CD1c-positive myeloid dendritic cell (primary cell): ENCODE data around the gene NFATC2IP.
A peak's percentile ranks its signal among the peaks of the same experiment; 100 is the strongest.

Experiments used
- DNase-seq: peaks from one replicate; pipeline ENCODE4 v3.0.0-alpha.2; 2016; ENCODE audit errors: extremely low spot score

The NFATC2IP gene

DNA sequence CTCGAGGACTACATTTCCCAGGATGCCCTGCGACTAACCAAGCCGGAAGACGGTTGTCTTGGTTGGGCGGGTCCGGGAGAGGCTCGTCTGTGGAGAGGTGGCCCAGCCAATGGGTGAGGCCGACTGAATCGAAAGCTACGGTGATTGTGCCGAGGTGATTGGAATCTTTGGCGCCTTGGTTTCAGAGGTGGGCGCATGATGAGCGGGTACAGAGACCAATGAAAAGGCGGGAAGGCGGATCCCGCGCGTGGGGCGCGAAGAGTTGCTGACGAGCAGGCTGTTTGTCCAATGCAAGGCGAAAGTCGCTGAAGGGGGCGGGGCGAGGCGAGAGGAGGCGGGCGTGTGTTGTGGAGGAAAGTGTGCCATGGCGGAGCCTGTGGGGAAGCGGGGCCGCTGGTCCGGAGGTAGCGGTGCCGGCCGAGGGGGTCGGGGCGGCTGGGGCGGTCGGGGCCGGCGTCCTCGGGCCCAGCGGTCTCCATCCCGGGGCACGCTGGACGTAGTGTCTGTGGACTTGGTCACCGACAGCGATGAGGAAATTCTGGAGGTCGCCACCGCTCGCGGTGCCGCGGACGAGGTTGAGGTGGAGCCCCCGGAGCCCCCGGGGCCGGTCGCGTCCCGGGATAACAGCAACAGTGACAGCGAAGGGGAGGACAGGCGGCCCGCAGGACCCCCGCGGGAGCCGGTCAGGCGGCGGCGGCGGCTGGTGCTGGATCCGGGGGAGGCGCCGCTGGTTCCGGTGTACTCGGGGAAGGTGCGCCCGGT lies at the start of gene NFATC2IP:
Gene NFATC2IP (plus strand): TSS at position 290 of the 762 bp plus-strand sequence. CDS start 75 bp downstream, at position 365.
- peak; percentile 100 for DNase-seq

DNA sequence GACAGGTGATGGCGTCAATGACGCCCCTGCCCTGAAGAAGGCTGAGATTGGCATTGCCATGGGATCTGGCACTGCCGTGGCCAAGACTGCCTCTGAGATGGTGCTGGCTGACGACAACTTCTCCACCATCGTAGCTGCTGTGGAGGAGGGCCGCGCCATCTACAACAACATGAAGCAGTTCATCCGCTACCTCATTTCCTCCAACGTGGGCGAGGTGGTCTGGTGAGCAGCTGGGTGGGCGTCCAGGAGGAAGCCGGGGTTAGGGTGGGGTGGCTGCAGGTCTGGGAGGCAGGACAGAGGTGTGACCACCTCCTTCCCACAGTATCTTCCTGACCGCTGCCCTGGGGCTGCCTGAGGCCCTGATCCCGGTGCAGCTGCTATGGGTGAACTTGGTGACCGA lies 48.9 kb upstream of the NFATC2IP start:
- DNase-seq, result peak; percentile 3

DNA sequence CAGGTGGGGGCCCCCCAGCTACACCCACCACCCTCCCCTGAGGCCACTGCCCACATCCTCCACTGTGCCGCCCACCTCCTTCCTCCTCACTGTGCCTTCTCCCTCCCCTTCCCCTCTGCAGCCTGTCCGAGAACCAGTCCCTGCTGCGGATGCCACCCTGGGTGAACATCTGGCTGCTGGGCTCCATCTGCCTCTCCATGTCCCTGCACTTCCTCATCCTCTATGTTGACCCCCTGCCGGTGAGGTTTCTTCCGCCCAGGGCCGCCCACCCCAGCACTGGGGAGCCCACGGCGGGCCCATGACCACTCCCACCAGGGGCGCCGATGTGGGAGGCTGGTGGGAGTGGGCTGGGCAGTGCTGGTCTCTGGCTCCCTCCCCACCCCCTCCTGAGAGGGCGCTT lies 47.8 kb upstream of the NFATC2IP start:
- no peak for DNase-seq

DNA sequence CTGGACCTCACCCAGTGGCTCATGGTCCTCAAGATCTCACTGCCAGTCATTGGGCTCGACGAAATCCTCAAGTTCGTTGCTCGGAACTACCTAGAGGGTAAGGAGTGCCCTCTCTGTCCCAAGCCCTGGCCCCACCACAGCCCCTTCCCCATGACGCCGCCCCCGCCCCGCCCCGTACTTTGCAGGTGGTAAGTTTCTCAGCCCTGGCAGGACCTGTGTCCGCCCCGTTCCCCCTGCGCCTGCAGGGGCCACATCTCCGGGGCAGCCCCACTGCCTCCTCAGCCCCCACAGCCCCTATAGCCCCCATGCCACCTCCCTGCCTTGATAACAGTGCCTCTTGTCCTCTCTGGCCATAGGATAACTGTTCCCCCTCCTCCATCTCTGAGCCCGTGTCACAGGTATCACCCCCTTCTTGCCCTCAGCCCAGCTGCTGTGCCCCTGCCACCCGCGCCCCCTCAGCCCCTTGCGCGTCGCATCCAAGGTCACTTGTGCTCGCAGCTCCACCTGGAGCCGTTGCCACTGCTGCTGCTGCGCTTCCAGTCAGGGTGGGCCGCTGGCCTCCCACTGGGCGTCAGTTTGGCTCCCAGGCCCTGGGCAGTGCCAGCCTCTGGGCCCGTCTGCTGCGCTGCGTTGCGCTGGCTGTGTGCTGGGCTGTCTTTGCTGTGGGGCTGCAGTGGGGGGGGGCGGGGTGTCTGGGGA lies 47.2 kb upstream of the NFATC2IP start:
- no peak for DNase-seq

DNA sequence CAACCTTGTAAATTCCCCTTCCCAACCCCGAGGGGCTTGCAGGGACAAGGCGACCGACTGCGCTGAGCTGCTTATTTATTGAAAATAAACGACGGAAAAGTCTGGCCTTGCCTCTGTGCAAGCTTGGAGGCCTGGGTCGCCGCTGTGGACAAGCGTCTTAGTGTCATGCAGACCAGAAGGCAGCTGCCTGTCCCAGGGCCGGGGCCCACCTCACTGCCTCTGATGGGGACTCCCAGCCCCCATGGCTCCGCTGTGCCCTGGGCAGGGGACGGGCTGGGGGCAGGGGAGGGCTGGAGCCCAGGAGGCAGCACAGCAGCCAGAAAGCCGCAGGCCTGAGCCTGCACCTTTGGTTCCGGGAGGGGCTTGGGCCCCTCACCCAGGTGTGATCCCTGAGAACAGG lies 46.4 kb upstream of the NFATC2IP start:
- DNase-seq, result no peak

DNA sequence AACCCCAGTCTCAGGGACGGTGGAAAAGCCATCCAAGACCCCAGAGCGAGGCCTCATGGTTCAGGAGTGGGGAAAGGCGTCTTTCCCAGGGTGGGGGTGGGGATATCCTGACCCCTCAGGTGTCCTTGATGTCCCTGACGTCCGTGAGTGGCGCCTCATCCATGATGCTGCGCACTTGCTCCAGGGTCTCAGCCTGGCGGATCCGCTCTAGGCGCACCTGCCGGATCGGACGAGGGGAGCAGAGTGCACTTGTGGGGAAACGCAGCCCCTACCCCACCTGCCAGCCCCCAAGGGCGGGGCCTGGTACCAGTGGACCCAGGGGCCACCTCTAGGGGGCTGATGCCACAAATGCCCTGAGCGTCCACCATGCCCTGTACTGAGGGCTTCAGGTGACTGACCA lies 45.9 kb upstream of the NFATC2IP start:
- no peak for DNase-seq

DNA sequence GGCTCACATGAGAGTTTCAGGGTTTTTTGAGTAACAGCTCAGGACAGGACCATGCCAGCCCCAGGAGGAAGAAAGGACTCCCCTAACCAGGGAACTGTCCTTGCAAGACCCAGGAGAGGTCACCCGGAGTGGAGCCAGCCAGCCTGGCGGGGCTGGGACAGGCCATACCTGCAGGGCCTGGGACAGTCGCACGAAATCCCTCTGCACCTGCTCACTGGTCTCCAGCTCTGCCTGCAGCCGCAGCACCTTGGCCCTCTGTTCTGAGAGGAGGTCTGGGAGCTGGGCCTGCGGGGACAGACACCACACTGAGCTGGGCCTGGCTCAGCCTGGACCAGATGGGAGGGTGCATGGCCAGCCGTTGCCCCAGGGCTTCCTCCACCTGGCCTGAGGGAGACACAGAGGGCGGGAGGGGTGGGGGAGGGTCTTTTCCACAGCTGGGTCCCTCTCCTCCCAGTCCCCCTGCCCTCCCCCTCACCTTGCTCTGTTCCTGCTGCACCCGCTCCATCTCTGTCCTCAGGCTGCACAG lies 45.4 kb upstream of the NFATC2IP start:
- no peak for DNase-seq

DNA sequence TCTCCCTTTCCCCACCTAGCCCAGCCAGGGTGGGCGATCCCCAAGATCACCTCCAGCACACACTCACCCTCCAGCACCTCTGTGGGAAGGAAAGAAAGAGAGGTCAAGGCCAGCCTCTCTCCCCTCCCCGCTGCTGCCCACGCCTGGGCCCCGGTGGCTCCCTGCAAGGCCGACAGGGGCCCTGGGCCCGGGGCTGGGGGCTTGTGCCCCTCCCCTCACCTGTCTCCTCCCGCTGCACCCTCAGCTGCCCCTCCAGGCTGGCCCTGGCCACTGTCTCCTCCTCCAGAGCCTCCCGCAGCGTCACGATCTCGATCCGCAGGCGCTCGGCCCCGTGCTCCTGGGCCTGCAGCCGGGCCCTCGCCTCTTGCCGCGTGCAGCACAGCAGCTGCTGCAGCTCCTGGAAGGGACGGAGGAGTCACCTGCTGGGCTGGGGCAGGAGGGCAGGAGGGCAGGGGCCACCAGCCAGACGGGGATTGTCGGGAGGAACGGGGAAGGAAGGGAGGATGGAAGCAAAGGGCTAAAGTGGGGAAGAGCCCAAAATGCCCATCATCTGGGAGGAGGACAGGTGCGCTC lies 44.9 kb upstream of the NFATC2IP start:
- no peak for DNase-seq

DNA sequence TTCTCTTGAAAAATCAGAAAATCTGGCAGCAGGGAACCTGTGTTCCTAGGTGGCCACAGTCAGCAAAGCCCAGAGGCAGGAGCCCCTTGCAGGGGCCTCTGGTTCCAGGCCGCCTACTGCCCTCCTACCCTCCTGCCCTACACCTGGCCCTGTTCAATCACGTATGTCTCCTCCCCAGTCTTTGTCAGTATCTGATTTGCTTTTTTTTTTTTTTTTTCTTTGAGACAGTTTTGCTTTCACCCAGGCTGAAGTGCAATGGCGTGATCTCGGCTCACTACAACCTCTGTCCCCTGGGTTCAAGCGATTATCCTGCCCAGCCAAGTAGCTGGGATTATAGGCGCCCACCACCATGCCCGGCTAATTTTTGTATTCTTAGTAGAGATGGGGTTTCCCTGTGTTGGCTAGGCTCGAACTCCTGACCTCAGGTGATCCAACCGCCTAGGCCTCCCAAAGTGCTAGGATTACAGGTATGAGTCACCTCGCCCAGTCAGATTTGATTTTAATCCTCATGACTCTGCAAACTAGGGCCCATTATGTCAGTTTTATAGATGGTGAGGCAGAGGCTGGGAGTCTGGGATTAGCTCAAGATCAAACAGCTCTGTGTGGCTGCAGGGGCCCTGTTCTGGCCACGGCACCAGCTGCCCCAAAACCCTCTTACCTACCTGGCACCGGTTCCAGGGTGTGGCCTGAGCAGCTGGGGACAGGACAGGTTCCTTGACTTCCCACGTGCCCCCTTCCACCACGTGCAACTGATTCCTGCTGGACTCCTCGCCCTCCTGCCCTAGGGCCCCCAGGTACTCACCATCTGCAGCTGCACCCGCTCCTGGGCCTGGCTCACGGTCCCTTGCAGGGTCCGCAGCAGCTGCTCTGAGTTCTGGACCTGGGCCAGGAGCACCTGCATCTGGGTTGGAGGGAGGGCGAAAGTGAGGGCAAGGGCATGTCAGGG lies 40.4 kb upstream of the NFATC2IP start:
- DNase-seq, result no peak

DNA sequence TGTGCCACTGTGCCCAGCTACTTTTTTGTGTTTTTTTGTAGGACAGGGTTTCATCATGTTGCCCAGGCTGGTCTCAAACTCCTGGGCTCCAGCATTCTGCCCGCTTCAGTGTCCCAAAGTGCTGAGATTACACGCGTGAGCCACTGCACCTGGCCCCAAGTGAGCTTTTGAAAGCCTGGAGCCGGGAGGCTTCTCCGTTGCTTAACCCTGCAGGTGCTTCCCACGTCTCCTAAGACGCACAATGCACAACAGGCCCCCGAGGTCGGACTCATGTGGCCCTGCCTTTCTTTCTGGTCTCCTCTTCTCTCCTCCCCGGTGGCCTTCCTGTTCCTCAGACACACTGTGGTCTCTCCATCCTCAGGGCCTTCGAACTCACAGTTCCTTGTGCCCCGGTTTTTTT lies 38.2 kb upstream of the NFATC2IP start:
- DNase-seq, result no peak

DNA sequence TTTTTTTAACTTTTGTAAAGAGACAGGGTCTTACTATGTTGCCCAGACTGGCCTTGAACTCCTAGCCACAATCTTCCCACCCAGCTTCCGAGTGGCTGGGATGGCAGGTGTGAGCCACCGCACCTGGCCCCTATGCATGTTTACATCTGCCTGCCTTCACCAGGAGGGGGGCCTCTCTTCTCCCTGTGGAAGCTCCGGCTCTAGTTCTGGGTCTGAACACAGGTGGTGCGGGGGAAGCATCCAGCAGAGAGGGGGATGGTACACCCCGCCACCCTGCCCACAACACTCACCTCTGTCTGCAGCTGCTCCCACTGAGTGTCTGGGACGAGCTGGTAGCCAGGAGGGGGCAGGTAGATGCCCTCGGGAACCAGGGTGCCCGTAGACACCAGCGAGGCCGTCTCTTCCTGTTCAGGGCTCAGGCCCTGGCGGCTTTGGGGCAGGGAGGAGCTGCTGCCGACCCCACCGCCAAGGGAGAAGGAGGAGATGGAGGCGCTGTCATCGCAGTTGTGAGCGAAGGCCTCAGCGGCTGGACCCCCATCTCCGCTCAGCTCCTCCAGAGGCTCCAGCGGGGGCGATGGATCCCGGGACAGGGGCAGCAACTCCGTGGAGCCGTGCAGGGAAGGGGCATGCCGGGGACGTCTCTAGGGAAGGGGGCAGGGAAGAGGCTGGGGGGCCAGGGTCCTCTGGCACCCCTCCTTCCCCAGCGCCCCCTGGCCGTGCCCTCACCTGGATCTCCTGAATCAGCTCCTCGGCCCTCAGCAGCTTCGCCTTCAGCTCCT lies 36.6 kb upstream of the NFATC2IP start:
- DNase-seq, result no peak

DNA sequence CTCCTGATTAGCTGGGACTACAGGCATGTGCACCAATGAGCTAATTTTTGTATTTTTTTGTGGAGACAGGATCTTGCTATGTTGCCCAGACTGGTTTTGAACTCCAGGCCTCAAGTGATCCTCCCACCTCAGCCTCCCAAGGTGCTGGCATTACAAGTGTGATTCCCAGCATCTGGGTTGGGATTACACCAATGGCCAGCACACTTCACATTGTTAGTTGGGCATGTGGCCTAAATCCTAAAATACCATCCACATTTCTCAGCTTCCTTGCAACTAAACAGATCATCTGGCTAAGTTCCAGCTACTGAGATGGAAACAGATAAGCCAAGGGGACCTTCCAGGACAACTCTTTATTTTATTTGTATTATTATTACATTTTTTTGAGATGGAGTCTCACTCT lies 35.6 kb upstream of the NFATC2IP start:
- DNase-seq, result no peak

DNA sequence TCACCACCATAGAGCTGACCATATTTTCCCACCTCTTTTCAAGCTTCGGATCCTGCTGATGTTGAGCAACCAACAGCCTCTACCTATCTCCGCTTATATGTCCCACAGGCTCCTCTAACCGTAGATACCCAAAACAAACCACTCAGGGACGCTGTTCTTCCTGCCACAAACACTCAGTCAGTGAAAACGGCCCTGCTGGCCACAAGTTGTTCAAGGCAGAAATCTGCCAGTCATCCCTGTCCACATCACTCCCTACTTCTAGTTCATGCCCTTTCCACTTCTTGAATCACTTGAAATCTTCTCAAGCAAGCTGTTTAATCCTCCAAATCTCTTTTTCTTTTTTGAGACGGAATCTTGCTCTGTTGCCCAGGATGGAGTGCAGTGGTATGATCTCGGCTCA lies 33.6 kb upstream of the NFATC2IP start:
- DNase-seq, result no peak

DNA sequence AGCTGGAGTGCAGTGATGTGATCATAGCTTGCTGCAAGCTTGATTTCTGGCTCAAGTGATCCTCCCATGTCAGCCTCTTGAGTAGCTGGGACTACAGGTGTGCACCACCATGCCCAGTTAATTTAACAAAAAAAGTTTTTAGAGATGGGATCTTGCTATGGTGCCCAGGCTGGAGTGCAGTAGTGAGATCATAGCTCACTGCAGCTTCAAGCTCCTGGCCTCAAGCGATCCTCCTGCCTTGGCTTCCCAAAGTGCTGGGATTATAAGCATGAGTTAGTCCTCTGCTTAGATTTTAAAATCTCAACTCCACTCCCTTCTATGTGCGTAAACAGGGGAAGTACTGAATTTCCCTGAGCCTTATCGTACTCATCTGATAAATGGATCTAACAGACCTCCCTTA lies 32.0 kb upstream of the NFATC2IP start:
- DNase-seq, result no peak

DNA sequence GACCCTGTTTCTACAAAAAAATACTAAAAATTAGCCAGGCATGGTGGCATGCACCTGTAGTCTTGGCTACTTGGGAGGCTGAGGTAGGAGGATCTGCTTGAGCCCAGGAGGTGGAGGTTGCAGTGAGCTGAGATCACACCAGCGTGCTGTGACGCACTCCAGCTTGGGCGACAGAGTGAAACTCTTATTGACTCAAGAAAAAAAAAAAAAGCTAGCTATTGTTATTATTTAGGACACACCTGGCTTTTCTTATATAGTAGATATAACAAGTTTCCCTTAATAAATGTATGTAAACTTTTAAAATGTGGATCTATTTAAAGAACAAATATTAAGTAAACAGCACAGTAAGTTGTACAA lies 27.5 kb upstream of the NFATC2IP start:
- no peak for DNase-seq

DNA sequence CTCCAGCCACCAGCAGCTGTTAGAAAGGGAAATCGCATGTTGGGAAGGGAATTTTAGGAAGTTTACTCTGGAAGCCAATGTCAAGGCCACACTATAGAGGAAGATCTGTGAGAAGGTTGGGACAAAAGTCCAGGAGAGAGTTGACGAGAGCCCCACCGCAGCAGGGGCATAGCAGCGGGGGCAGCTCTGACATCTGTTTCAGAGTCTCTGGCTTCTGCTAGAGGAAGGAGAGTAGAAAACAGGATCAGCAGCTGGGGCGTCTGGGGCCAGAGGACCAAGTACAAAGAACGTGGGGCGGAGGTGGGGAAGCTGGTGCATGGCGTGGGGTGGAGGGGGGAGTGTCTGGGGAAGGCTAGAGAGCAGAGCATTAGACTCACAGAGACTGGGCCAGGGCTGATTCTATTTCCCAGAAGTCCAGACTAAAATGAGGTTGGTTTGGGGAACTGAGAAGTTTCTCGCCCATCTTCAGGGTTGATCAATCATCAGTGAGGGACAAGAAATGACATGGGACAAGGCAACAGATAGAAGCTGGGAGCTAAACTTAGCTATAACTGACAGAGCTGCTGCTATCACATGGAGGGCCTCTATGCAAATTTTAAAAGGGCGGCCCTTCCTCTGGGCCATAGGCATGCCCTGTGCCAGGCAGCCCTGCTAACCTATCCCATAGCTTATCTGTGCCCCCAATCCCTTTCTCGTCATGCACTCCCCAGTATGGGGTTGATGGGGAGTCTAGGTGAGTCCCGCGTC lies 26.9 kb upstream of the NFATC2IP start:
- peak; percentile 94 for DNase-seq

DNA sequence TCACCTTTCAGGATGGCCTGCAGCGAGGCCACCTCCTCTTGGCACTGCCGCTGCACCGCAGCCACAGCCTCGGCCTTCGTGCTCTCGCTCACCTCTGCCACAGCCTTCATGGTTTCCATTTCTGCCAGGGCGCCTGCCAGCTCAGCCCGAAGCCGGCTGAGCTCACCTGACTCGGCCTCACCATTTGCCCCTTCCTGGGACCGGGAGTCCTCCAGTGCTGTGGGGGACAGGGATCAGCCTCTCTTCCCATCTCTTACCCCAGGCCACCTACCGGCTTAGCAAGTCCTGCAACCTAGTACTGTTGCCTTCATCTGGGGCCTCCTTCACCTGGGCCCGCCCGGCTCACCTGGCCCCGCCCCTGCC lies 26.4 kb upstream of the NFATC2IP start:
- peak; percentile 3 for DNase-seq

DNA sequence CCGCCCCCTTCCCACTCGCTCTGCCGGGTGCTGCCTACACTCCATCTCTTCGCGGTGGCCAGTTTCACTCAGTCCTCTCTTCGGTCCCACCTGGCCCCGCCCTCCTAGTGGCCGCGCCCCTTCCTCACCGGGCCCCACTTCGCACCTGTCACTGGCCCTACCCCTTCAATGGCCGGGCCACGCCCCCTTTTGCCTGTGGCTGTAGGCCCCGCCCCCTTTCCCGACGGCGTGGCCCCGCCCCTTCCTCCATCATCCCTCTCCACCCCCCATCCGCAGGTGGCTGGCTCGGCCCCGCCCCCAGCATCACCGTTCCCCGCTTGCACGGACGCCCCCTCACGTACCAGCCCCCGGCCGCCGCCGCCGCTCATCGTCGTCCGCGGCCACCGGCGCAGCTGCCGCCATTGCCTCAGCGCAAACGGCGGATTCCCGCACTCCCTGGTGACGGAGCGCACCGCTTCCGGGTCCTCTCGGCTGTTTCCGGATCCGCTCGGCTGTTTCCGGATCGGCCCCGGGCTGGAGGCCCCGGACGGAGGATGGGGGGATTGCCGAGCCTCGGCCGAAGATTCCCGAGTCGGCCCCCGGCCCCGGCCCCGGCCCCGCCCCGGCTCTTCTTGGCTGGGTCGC lies 25.9 kb upstream of the NFATC2IP start, which contains the start of gene RABEP2:
Gene RABEP2 (minus strand): TSS at position 477 of the 624 bp plus-strand sequence. CDS start 75 bp downstream, at position 402.
- DNase-seq, result peak; percentile 95

DNA sequence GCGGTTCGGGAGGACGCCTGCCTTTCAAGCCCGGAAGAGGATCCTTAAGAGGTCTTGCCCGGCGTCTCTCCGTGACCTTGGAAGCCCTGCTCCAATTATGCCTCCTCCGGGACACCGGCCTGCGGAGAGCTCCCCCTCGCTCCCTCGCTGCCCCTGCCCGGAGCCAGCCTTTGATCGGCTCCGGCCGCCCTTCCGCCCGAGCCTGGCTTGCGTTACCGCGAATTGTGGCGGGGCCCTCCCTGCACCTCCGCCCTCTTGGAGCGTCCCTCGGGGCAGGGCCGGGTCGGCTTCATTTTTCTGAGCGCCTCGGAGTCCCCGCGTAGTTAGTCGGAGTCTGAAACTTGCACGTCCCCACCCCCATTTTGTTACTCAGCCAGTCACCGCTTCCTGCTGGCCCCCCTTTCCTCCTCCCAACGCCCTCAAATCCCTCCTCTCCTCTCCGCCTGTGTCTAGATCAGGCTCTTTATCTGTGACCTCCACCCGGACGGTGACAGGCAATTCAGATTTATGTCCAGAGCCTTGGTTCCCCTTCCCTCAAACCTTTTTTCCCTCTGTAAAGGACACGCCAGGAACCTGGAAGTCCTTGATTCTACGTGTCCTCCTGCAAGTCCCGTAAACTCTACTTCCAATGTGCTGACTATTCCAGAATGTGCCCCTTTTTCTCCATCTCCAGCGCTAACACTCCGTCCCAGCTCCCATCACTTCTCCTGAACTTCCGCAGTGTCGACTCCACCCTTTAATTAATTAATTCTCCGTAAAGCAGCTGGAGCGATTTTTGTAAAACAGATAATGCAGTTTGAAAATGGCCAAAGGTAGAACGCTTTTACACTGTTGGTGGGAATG lies 25.1 kb upstream of the NFATC2IP start:
- DNase-seq, result peak; percentile 82
